ENCODE data around the gene BHLHE40. TPM values are rescaled to one million over a fixed set of nuclear protein-coding genes. Genes with fewer than 3 reads are reported as not detected.

The BHLHE40 gene
- total RNA-seq, 1 experiment from 2014 or later, result 81.6 TPM

DNA sequence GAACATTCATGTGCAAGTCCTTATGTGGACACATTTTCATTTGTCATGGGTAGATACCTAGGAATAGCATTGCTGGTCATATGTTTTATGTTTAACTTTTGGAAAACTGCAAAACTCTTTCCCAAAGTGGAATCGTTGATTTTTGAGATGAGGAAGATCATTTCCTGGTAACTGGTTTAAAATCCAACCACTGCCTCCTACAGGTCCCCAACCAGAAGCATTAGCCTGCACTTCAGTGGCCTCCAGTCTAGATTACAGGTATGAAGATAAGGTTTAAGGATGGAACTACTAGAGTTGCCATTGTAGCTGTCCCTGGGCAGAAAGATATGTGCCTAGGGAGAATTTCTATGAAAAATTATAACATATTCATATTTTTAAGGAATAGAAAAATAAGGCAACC, 48.7 kb upstream of the BHLHE40 start:
- no peaks in the 10 kb centered on the region for H3K36me3 ChIP-seq (ENCODE audit: control insufficient read depth in 1 of 2, insufficient read depth in 2 of 2, low read length in 2 of 2)
- H3K9me3 ChIP-seq (ENCODE audit: control insufficient read depth in 1 of 2, insufficient read depth in 1 of 2, low read depth in 1 of 2, low read length in 2 of 2), result no peaks in the 10 kb centered on the region
- H3K4me2 ChIP-seq (ENCODE audit: low read length), result no peak overlapping the region
- H3K27me3 ChIP-seq (ENCODE audit: insufficient read depth, low read length), result no peaks in the 10 kb centered on the region
- ChIA-PET CTCF (interaction anchor here (0.7 kb wide), 1 partner anchor 13 kb away, joined by 3 read pairs; no protein-coding TSS in a partner anchor), POLR2A (no interaction called here), RAD21 (ENCODE audit: low non-redundant PET in 1 of 2, low total read pairs in 2 of 2, uncharacterized antibody in 2 of 2, unreplicated experiment in 2 of 2) (no interaction called here)
- no peak overlapping the region for H3K4me3 ChIP-seq (replicated peaks in 1 of 2; ENCODE audit: low read depth in 1 of 2, low read length in 2 of 2)
- H4K20me1 ChIP-seq (ENCODE audit: insufficient read depth), result no peaks in the 10 kb centered on the region
- intact Hi-C loops (cut with micrococcal nuclease), result no loop called here
- peak; percentile 63 for ATAC-seq
- TF ChIP-seq RAD21 (IDR thresholded peaks at IDR 0.05; ENCODE audit: low read depth) (peak; percentile 27; the same call in 1 of the 2 replicates), POLR2AphosphoS5 (IDR thresholded peaks at IDR 0.05; ENCODE audit: low read depth, low read length) (no peak), ZNF274 (IDR thresholded peaks at IDR 0.05; ENCODE audit: low read depth, low read length) (no peak), YY1 (IDR thresholded peaks at IDR 0.05; ENCODE audit: extremely low read depth, insufficient replicate concordance, low read depth, low read length) (no peak), CBX3 (IDR thresholded peaks at IDR 0.05; ENCODE audit: low read depth) (no peak), CTCF (IDR thresholded peaks at IDR 0.05 in 2 of 3, conservative IDR thresholded peaks at IDR 0.05 in 1 of 3; ENCODE audit: borderline replicate concordance in 1 of 3, insufficient read depth in 1 of 3, low read depth in 2 of 3, low read length in 2 of 3) (peak in 2 of 3 experiments; percentile 10 to 38; a peak in 1 of 6 replicates), ZFX (IDR thresholded peaks at IDR 0.05) (no peak), ZBTB33 (IDR thresholded peaks at IDR 0.05; ENCODE audit: extremely low read depth, insufficient replicate concordance, low read length) (no peak), CEBPB (IDR thresholded peaks at IDR 0.05; ENCODE audit: low read depth) (no peak), FOSL1 (IDR thresholded peaks at IDR 0.05; ENCODE audit: low read depth) (no peak), EZH2 (IDR thresholded peaks at IDR 0.05) (no peak), EZH2phosphoT487 (IDR thresholded peaks at IDR 0.05; ENCODE audit: borderline replicate concordance) (no peak), SRF (IDR thresholded peaks at IDR 0.05; ENCODE audit: low read depth) (no peak)
- TF ChIP-seq, protein P1, sequence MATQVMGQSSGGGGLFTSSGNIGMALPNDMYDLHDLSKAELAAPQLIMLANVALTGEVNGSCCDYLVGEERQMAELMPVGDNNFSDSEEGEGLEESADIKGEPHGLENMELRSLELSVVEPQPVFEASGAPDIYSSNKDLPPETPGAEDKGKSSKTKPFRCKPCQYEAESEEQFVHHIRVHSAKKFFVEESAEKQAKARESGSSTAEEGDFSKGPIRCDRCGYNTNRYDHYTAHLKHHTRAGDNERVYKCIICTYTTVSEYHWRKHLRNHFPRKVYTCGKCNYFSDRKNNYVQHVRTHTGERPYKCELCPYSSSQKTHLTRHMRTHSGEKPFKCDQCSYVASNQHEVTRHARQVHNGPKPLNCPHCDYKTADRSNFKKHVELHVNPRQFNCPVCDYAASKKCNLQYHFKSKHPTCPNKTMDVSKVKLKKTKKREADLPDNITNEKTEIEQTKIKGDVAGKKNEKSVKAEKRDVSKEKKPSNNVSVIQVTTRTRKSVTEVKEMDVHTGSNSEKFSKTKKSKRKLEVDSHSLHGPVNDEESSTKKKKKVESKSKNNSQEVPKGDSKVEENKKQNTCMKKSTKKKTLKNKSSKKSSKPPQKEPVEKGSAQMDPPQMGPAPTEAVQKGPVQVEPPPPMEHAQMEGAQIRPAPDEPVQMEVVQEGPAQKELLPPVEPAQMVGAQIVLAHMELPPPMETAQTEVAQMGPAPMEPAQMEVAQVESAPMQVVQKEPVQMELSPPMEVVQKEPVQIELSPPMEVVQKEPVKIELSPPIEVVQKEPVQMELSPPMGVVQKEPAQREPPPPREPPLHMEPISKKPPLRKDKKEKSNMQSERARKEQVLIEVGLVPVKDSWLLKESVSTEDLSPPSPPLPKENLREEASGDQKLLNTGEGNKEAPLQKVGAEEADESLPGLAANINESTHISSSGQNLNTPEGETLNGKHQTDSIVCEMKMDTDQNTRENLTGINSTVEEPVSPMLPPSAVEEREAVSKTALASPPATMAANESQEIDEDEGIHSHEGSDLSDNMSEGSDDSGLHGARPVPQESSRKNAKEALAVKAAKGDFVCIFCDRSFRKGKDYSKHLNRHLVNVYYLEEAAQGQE (IDR thresholded peaks at IDR 0.05; ENCODE audit: low read depth), result no peak
- TF ChIP-seq, protein P2, sequence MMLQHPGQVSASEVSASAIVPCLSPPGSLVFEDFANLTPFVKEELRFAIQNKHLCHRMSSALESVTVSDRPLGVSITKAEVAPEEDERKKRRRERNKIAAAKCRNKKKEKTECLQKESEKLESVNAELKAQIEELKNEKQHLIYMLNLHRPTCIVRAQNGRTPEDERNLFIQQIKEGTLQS (IDR thresholded peaks at IDR 0.05), result no peak
- no peak for DNase-seq (ENCODE audit: low read depth, low spot score)
- BruUV-seq (replicated peaks), result no TSS peak
- H3K9me2 ChIP-seq (ENCODE audit: insufficient read depth), result no peaks in the 10 kb centered on the region
- H3K4me1 ChIP-seq (ENCODE audit: control insufficient read depth in 1 of 2, insufficient read depth in 2 of 2, low read length in 2 of 2), result peaks cover 0 to 5% of the 10 kb centered on the region in 2 experiments; a peak in 2 of 4 replicates
- H2AFZ ChIP-seq (ENCODE audit: low read depth, low read length, poor library complexity, severe bottlenecking), result no peak overlapping the region
- H3K79me2 ChIP-seq (ENCODE audit: insufficient read depth, low read length), result no peaks in the 10 kb centered on the region
- H3K27ac ChIP-seq (ENCODE audit: low read depth, low read length), result no peak overlapping the region
- H3K9ac ChIP-seq (ENCODE audit: low read length), result no peak overlapping the region

Data from HCT116 (cell line).